ES-I3 (cell line): ENCODE data around the gene TTLL5.

ENCODE experiments used
- H3K36me3 ChIP-seq: 2 replicates; pipeline ENCODE4 v1.6.1; 2013; ENCODE audit warnings: mild to moderate bottlenecking, low read length, control low read depth, moderate library complexity; ENCODE audit not compliant: insufficient read depth
- H3K4me1 ChIP-seq: 2 replicates; pipeline ENCODE4 v1.6.1; 2013; ENCODE audit warnings: mild to moderate bottlenecking, control low read depth, low read length; ENCODE audit not compliant: insufficient read depth
- H3K9ac ChIP-seq: 2 replicates; pipeline ENCODE4 v1.6.1; 2013; ENCODE audit warnings: low read depth, mild to moderate bottlenecking, low read length, moderate library complexity
- H3K9me3 ChIP-seq: 2 replicates; pipeline ENCODE4 v1.6.1; 2013; ENCODE audit warnings: mild to moderate bottlenecking, low read length, moderate library complexity; ENCODE audit not compliant: control insufficient read depth, insufficient read depth

Gene TTLL5

GRCh38 chr14:75699331-75699730 is 38.3 kb downstream of the TTLL5 start:
- Histone ChIP-seq H3K36me3 (peaks cover 4% of the 10 kb centered on the region; the same call in 1 of the 2 replicates), H3K9me3 (no peaks in the 10 kb centered on the region), H3K9ac (no peak overlapping the region), H3K4me1 (no peaks in the 10 kb centered on the region)

GRCh38 chr14:75700295-75700694 is 39.2 kb downstream of the TTLL5 start:
- no peak overlapping the region for H3K9ac ChIP-seq
- peaks cover 4% of the 10 kb centered on the region; the same call in 1 of the 2 replicates for H3K36me3 ChIP-seq
- H3K4me1 ChIP-seq = no peaks in the 10 kb centered on the region
- no peaks in the 10 kb centered on the region for H3K9me3 ChIP-seq

- Histone ChIP-seq H3K36me3 (peaks cover 4% of the 10 kb centered on the region; the same call in 1 of the 2 replicates), H3K4me1 (no peaks in the 10 kb centered on the region), H3K9ac (no peak overlapping the region), H3K9me3 (no peaks in the 10 kb centered on the region)
Measured at GRCh38 chr14:75702122-75702521, 41.1 kb downstream of the TTLL5 start.

- Histone ChIP-seq H3K9ac (no peak overlapping the region), H3K36me3 (peaks cover 4% of the 10 kb centered on the region; the same call in 1 of the 2 replicates), H3K9me3 (no peaks in the 10 kb centered on the region), H3K4me1 (no peaks in the 10 kb centered on the region)
Measured at GRCh38 chr14:75702616-75703261, 41.7 kb downstream of the TTLL5 start.

GRCh38 chr14:75703467-75703866 is 42.4 kb downstream of the TTLL5 start:
- H3K4me1 ChIP-seq = no peaks in the 10 kb centered on the region
- no peaks in the 10 kb centered on the region for H3K9me3 ChIP-seq
- H3K36me3 ChIP-seq = peaks cover 4% of the 10 kb centered on the region; the same call in 1 of the 2 replicates
- no peak overlapping the region for H3K9ac ChIP-seq

GRCh38 chr14:75705014-75705413 is 44.0 kb downstream of the TTLL5 start:
- H3K9me3 ChIP-seq = no peaks in the 10 kb centered on the region
- H3K4me1 ChIP-seq = no peaks in the 10 kb centered on the region
- H3K9ac ChIP-seq = no peak overlapping the region
- H3K36me3 ChIP-seq = peaks cover 4% of the 10 kb centered on the region; the same call in 1 of the 2 replicates

GRCh38 chr14:75709207-75709812 is 48.3 kb downstream of the TTLL5 start:
- Histone ChIP-seq H3K36me3 (no peaks in the 10 kb centered on the region; the same call in 1 of the 2 replicates), H3K4me1 (peaks cover 20% of the 10 kb centered on the region), H3K9ac (no peak overlapping the region)

GRCh38 chr14:75711105-75711795 is 50.2 kb downstream of the TTLL5 start:
- no peaks in the 10 kb centered on the region; the same call in 1 of the 2 replicates for H3K36me3 ChIP-seq
- H3K9ac ChIP-seq = no peak overlapping the region
- peaks cover 20% of the 10 kb centered on the region for H3K4me1 ChIP-seq
- no peaks in the 10 kb centered on the region for H3K9me3 ChIP-seq

More at GRCh38 chr14:75709207-75709812, 48.3 kb downstream of the TTLL5 start:
- no peaks in the 10 kb centered on the region for H3K9me3 ChIP-seq

GRCh38 chr14:75711796-75712211 is 50.8 kb downstream of the TTLL5 start:
- Histone ChIP-seq H3K4me1 (peaks cover 20% of the 10 kb centered on the region), H3K9me3 (no peaks in the 10 kb centered on the region), H3K9ac (no peak overlapping the region), H3K36me3 (no peaks in the 10 kb centered on the region; the same call in 1 of the 2 replicates)

GRCh38 chr14:75714991-75715390 is 53.9 kb downstream of the TTLL5 start:
- H3K4me1 ChIP-seq = peaks cover 20% of the 10 kb centered on the region
- 0 out of 2 replicates have a peak, but pooled peaks cover under 1% of the 10 kb centered on the region for H3K36me3 ChIP-seq
- H3K9me3 ChIP-seq = no peaks in the 10 kb centered on the region

GRCh38 chr14:75715926-75716780 is 55.1 kb downstream of the TTLL5 start:
- Histone ChIP-seq H3K9ac (no peak overlapping the region), H3K4me1 (peaks cover 16% of the 10 kb centered on the region), H3K9me3 (no peaks in the 10 kb centered on the region), H3K36me3 (peaks cover 4% of the 10 kb centered on the region; the same call in 1 of the 2 replicates)

More at GRCh38 chr14:75714991-75715390, 53.9 kb downstream of the TTLL5 start:
- no peak overlapping the region for H3K9ac ChIP-seq

- H3K4me1 ChIP-seq = 0 out of 2 replicates have a peak, but pooled peaks cover under 1% of the 10 kb centered on the region
- no peak overlapping the region for H3K9ac ChIP-seq
- peaks cover 4% of the 10 kb centered on the region; the same call in 1 of the 2 replicates for H3K36me3 ChIP-seq
- no peaks in the 10 kb centered on the region for H3K9me3 ChIP-seq
Measured at GRCh38 chr14:75717729-75718128, 56.7 kb downstream of the TTLL5 start.

GRCh38 chr14:75718199-75718598 is 57.2 kb downstream of the TTLL5 start:
- no peak overlapping the region for H3K9ac ChIP-seq
- H3K9me3 ChIP-seq = no peaks in the 10 kb centered on the region
- no peaks in the 10 kb centered on the region for H3K4me1 ChIP-seq
- peaks cover 4% of the 10 kb centered on the region; the same call in 1 of the 2 replicates for H3K36me3 ChIP-seq

GRCh38 chr14:75720116-75720515 is 59.1 kb downstream of the TTLL5 start:
- Histone ChIP-seq H3K4me1 (no peaks in the 10 kb centered on the region), H3K9ac (no peak overlapping the region), H3K9me3 (no peaks in the 10 kb centered on the region), H3K36me3 (peaks cover 4% of the 10 kb centered on the region; the same call in 1 of the 2 replicates)
